Measurements from ENCODE around the gene BBS9. TPM values are rescaled to one million over a fixed set of nuclear protein-coding genes. Genes with fewer than 3 reads are reported as not detected.

The BBS9 gene
- total and polyA plus RNA-seq, 2 of the 4 experiments (the other 2 are of a cell fraction) = 7.9 to 9.5 TPM

DNA sequence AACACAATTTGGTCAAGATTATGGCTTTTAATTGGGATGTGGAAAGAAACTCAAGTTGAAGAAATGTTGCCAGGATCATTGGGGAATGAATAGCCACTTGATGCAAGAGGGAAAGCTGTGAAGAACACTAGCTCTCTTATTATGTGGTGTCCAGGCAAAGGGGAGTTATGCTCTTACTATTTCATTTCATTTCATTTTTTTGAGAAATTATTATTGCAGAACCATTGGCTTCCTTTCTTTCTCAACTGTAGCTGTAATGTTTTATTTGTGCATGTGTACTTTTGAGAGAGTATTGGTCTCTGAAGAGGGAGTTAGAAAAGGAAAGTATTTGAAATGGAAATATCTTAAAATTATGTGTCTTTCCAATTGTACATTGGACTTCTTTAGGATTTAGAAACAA lies 463.4 kb downstream of the BBS9 start:
- Histone ChIP-seq H2BK15ac (ENCODE audit: low read depth, low read length) (no peak overlapping the region; the same call in 2 of the 3 replicates), H3K18ac (ENCODE audit: low read depth, low read length) (peak overlapping the region; percentile 8; the same call in 1 of the 2 replicates), H2BK5ac (ENCODE audit: low read depth, low read length, poor library complexity, severe bottlenecking) (no peak overlapping the region), H3K79me1 (ENCODE audit: low read depth in 1 of 2, low read length in 2 of 2) (no peaks in the 10 kb centered on the region), H2AK9ac (replicated peaks; ENCODE audit: low read depth, low read length, poor library complexity) (no peak overlapping the region), H3K4ac (ENCODE audit: low read depth, low read length) (0 out of 2 replicates have a peak overlapping the region, but pooled peaks have one; percentile 52), H2BK120ac (ENCODE audit: low read depth, low read length) (no peak overlapping the region), H3K9ac (ENCODE audit: low read depth, low read length) (no peak overlapping the region), H3K14ac (replicated peaks; ENCODE audit: low read depth, low read length) (0 out of 2 replicates have a peak overlapping the region, but pooled peaks have one; percentile 3), H4K20me1 (ENCODE audit: insufficient read depth, low read length) (no peaks in the 10 kb centered on the region), H3K23ac (ENCODE audit: low read depth, low read length) (no peak overlapping the region), H3K4me1 (ENCODE audit: control insufficient read depth, insufficient read depth, low read length) (peaks cover 3% of the 10 kb centered on the region; the same call in 1 of the 2 replicates), H3K9me1 (ENCODE audit: insufficient read depth, low read length) (no peaks in the 10 kb centered on the region), H2AK5ac (ENCODE audit: low read depth, low read length) (no peak overlapping the region), H4K91ac (ENCODE audit: insufficient read depth, low read depth, low read length) (no peak overlapping the region), H2AFZ (replicated peaks; ENCODE audit: low read length, poor library complexity) (no peak overlapping the region), H2BK20ac (ENCODE audit: low read depth, low read length) (no peak overlapping the region), H3K4me3 (ENCODE audit: insufficient read depth, low read depth, low read length) (no peak overlapping the region), H3K27me3 (ENCODE audit: control insufficient read depth, insufficient read depth, low read length) (no peaks in the 10 kb centered on the region), H3K27ac (ENCODE audit: insufficient read depth, low read length) (no peak overlapping the region), H4K8ac (ENCODE audit: low read depth in 2 of 2, low read length in 2 of 2) (no peak overlapping the region), H3K56ac (ENCODE audit: extremely low read depth, insufficient read depth, low read length) (no peak overlapping the region), H4K5ac (ENCODE audit: low read depth, low read length) (no peak overlapping the region), H3K4me2 (ENCODE audit: low read depth, low read length) (no peak overlapping the region), H3K9me3 (ENCODE audit: control insufficient read depth, insufficient read depth, low read length) (no peaks in the 10 kb centered on the region), H3K36me3 (ENCODE audit: control insufficient read depth, insufficient read depth, low read length) (no peaks in the 10 kb centered on the region)
- CTCF ChIA-PET = interaction anchor here (1.1 to 1.7 kb wide), 3 partner anchors 11 to 303 kb away, joined by 3 to 6 read pairs (median 4); no protein-coding TSS in a partner anchor
- no peak for DNase-seq
- dilution Hi-C loops (cut with HindIII; ENCODE audit: low sequenced_read_pairs, unreplicated experiment) (no loop called here), in situ Hi-C loops (cut with MboI; ENCODE audit: low sequenced_read_pairs) (no loop called here), intact Hi-C loops (cut with micrococcal nuclease) (no loop called here)
- POLR2A ChIA-PET (ENCODE audit: unreplicated experiment) = no interaction called here
- no peak for ATAC-seq (ENCODE audit: low read depth)
- no TSS peak for BruUV-seq (replicated peaks)
- no peak for TF ChIP-seq FOS (IDR thresholded peaks at IDR 0.05; ENCODE audit: low read depth, low read length)
- TF ChIP-seq MAFK (IDR thresholded peaks at IDR 0.05; ENCODE audit: low read depth, low read length) = no peak
- TF ChIP-seq, protein P1, sequence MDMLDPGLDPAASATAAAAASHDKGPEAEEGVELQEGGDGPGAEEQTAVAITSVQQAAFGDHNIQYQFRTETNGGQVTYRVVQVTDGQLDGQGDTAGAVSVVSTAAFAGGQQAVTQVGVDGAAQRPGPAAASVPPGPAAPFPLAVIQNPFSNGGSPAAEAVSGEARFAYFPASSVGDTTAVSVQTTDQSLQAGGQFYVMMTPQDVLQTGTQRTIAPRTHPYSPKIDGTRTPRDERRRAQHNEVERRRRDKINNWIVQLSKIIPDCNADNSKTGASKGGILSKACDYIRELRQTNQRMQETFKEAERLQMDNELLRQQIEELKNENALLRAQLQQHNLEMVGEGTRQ (IDR thresholded peaks at IDR 0.05; ENCODE audit: low read depth, low read length) = no peak
- no peak for TF ChIP-seq CEBPB (IDR thresholded peaks at IDR 0.05; ENCODE audit: low read depth, low read length)
- no peak for TF ChIP-seq SMC3 (IDR thresholded peaks at IDR 0.05; ENCODE audit: low read depth, low read length)
- no peak for TF ChIP-seq CHD1 (IDR thresholded peaks at IDR 0.05; ENCODE audit: low read depth, low read length)
- TF ChIP-seq MAZ (IDR thresholded peaks at IDR 0.05; ENCODE audit: borderline replicate concordance, low read depth, low read length) = no peak
- no peak for TF ChIP-seq ELK1 (IDR thresholded peaks at IDR 0.05; ENCODE audit: borderline replicate concordance, low read depth, low read length)
- TF ChIP-seq, protein P2, sequence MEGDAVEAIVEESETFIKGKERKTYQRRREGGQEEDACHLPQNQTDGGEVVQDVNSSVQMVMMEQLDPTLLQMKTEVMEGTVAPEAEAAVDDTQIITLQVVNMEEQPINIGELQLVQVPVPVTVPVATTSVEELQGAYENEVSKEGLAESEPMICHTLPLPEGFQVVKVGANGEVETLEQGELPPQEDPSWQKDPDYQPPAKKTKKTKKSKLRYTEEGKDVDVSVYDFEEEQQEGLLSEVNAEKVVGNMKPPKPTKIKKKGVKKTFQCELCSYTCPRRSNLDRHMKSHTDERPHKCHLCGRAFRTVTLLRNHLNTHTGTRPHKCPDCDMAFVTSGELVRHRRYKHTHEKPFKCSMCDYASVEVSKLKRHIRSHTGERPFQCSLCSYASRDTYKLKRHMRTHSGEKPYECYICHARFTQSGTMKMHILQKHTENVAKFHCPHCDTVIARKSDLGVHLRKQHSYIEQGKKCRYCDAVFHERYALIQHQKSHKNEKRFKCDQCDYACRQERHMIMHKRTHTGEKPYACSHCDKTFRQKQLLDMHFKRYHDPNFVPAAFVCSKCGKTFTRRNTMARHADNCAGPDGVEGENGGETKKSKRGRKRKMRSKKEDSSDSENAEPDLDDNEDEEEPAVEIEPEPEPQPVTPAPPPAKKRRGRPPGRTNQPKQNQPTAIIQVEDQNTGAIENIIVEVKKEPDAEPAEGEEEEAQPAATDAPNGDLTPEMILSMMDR (conservative IDR thresholded peaks at IDR 0.05; ENCODE audit: low read depth, low read length) = no peak
- TF ChIP-seq BHLHE40 (IDR thresholded peaks at IDR 0.05; ENCODE audit: low read depth, low read length) = no peak
- no peak for TF ChIP-seq RAD21 (IDR thresholded peaks at IDR 0.05; ENCODE audit: low read length)
- no peak for TF ChIP-seq NFE2L2 (IDR thresholded peaks at IDR 0.05; ENCODE audit: low read depth, low read length)
- TF ChIP-seq RFX5 (IDR thresholded peaks at IDR 0.05; ENCODE audit: low read depth, low read length) = no peak
- no peak for TF ChIP-seq RCOR1 (IDR thresholded peaks at IDR 0.05; ENCODE audit: insufficient replicate concordance, low read length)
- no peak for TF ChIP-seq MXI1 (IDR thresholded peaks at IDR 0.05; ENCODE audit: borderline replicate concordance, low read depth, low read length)
